ENCODE data around the gene HBD.

- no peak for TF ChIP-seq POLR2A (IDR thresholded peaks at IDR 0.05; ENCODE audit: low read depth, low read length)
- TF ChIP-seq POLR2AphosphoS5 (IDR thresholded peaks at IDR 0.05; ENCODE audit: low read depth, low read length) = no peak
Observed at GRCh38 chr11:5197536-5197935, 36.7 kb downstream of the HBD start.
